Kidney (tissue), 14 donors: ENCODE measurements around the gene RGS17. TPM values are rescaled to one million over a fixed set of nuclear protein-coding genes. Genes with fewer than 3 reads are reported as not detected.

Experiments used
- DNase-seq, 5 donors: peaks; one replicate each; pipeline ENCODE4 v3.0.0-alpha.2; 2013 to 2020
- FAIRE-seq: peaks from 2 replicates; lab custom pipeline; 2012; peaks lifted over from hg19 to GRCh38; lab: Jason Lieb, UNC
- H3K27ac ChIP-seq, 2 donors: one replicate each; pipeline ENCODE4 v1.7.0; 2013; ENCODE audit warnings: low read depth in 2 of 2, low read length in 2 of 2, inconsistent platforms in 1 of 2
- H3K27me3 ChIP-seq: one replicate; pipeline ENCODE4 v1.7.1; 2013; ENCODE audit warnings: low read length, inconsistent platforms; ENCODE audit not compliant: control insufficient read depth, insufficient read depth
- H3K36me3 ChIP-seq, 3 donors: one replicate each; pipeline versions ENCODE4 v1.7.0 to v1.7.1; 2013; ENCODE audit warnings: low read length in 3 of 3, control low read depth in 1 of 3, inconsistent platforms in 1 of 3; ENCODE audit not compliant: insufficient read depth in 3 of 3, control insufficient read depth in 2 of 3
- H3K4me1 ChIP-seq, 3 donors: one replicate each; pipeline versions ENCODE4 v1.7.0 to v1.7.1; 2013; ENCODE audit warnings: low read length in 3 of 3, inconsistent platforms in 1 of 3, low read depth in 1 of 3; ENCODE audit not compliant: control insufficient read depth in 2 of 3, insufficient read depth in 2 of 3
- H3K4me3 ChIP-seq, 3 donors: one replicate each; pipeline versions ENCODE4 v1.7.0 to v1.8.1; 2013; ENCODE audit warnings: low read length in 3 of 3, control low read depth in 1 of 3, inconsistent platforms in 1 of 3
- H3K9ac ChIP-seq, 3 donors: one replicate each; pipeline versions ENCODE4 v1.7.0 to v1.7.1; 2013; ENCODE audit warnings: low read length in 3 of 3, control low read depth in 1 of 3, inconsistent platforms in 1 of 3
- H3K9me3 ChIP-seq, 3 donors: one replicate each; pipeline versions ENCODE4 v1.7.0 to v1.7.1; 2013; ENCODE audit warnings: low read length in 3 of 3, control low read depth in 1 of 3, inconsistent platforms in 1 of 3; ENCODE audit not compliant: control insufficient read depth in 2 of 3, insufficient read depth in 1 of 3
- CTCF ChIP-seq: IDR thresholded peaks from 3 replicates; pipeline ENCODE4 v1.5.1; 2012; ENCODE audit warnings: mild to moderate bottlenecking, moderate library complexity, borderline replicate concordance; ENCODE audit not compliant: insufficient read depth; ENCODE audit errors: extremely low read depth
- intact Hi-C: fragments of 100-400 bp; cut with DNase I; formaldehyde crosslinking; loops from one replicate; pipeline ENCODE4 v1.11.1; 2022
- polyA plus RNA-seq: library from polyadenylated mRNA; stranded (reverse); fragments of 350-450 nt; fragmentation: Illumina TruSeq; extraction: RNeasy Lipid Tissue Mini Kit (QIAGEN cat#74804); gene quantifications from one replicate; pipeline ENCODE4 v1.2.3, GENCODE V29; 2014; ENCODE audit warnings: low read depth, low replicate concordance; ENCODE audit not compliant: insufficient read depth
- total RNA-seq: library from RNA; stranded (reverse); fragmentation: NEBNext Ultra II Directional; extraction: Animal tissue kit (Norgen Biotek cat#: 25700); gene quantifications from one replicate; pipeline ENCODE4 v1.2.1, GENCODE V29; 2021
- donor health status: control.
- donor health status: control.
- donor health status: control.
- donor health status: control.
- donor health status: control.
- donor health status: DM: yes; HTN: yes; CAD: no.
- donor health status: Normal renal cell carcinoma (clear cell type).

RGS17 gene
- total and polyA plus RNA-seq, 2 donors from 2014 or later: 0.28 TPM; not detected in 1

GRCh38 chr6:152979116-152979515, 152.0 kb downstream of the RGS17 start:
- Histone ChIP-seq H3K9ac (no peak overlapping the region), H3K27me3 (no peaks in the 10 kb centered on the region), H3K4me1 (peaks cover 0 to 8% (median 0%) of the 10 kb centered on the region in 3 donors), H3K27ac (no peak overlapping the region), H3K36me3 (peaks cover 0 to 8% (median 0%) of the 10 kb centered on the region in 3 donors), H3K4me3 (no peak overlapping the region), H3K9me3 (no peaks in the 10 kb centered on the region)
- DNase-seq (no peak), FAIRE-seq (no peak)
- TF ChIP-seq CTCF: no peak
- intact Hi-C loops: no loop called here

- FAIRE-seq: no peak
- intact Hi-C loops: no loop called here
Measured at GRCh38 chr6:152978058-152978457, 153.0 kb downstream of the RGS17 start.

GRCh38 chr6:152977556-152977955, 153.5 kb downstream of the RGS17 start:
- Histone ChIP-seq H3K9ac (no peak overlapping the region), H3K27me3 (no peaks in the 10 kb centered on the region), H3K36me3 (peaks cover 0 to 13% (median 0%) of the 10 kb centered on the region in 3 donors), H3K4me3 (no peak overlapping the region), H3K4me1 (peaks cover 0 to 2% (median 0%) of the 10 kb centered on the region in 3 donors), H3K27ac (no peak overlapping the region), H3K9me3 (no peaks in the 10 kb centered on the region)
- DNase-seq (no peak), FAIRE-seq (no peak)
- intact Hi-C loops: no loop called here
- TF ChIP-seq CTCF: no peak

More at GRCh38 chr6:152978058-152978457, 153.0 kb downstream of the RGS17 start:
- H3K27ac ChIP-seq: no peak overlapping the region
- no peak overlapping the region for H3K4me3 ChIP-seq
- no peak for TF ChIP-seq CTCF
- H3K36me3 ChIP-seq: peaks cover 0 to 9% (median 0%) of the 10 kb centered on the region in 3 donors
- no peak for DNase-seq
- H3K4me1 ChIP-seq: peaks cover 0 to 5% (median 0%) of the 10 kb centered on the region in 3 donors
- H3K9me3 ChIP-seq: no peaks in the 10 kb centered on the region
- no peak overlapping the region for H3K9ac ChIP-seq
- H3K27me3 ChIP-seq: no peaks in the 10 kb centered on the region

- intact Hi-C loops: no loop called here
- TF ChIP-seq CTCF: no peak
Measured at GRCh38 chr6:152976749-152977148, 154.3 kb downstream of the RGS17 start.

More at GRCh38 chr6:152976749-152977148, 154.3 kb downstream of the RGS17 start:
- Histone ChIP-seq H3K9ac (no peak overlapping the region), H3K9me3 (no peaks in the 10 kb centered on the region), H3K27me3 (no peaks in the 10 kb centered on the region), H3K4me1 (no peaks in the 10 kb centered on the region), H3K36me3 (peaks cover 0 to 13% (median 0%) of the 10 kb centered on the region in 3 donors), H3K4me3 (no peak overlapping the region), H3K27ac (no peak overlapping the region)
- DNase-seq (no peak), FAIRE-seq (no peak)
